Measurements from ENCODE around the gene RAB34. TPM values are rescaled to one million over a fixed set of nuclear protein-coding genes. Genes with fewer than 3 reads are reported as not detected.

Gene RAB34
- total and polyA plus RNA-seq, 9 of the 15 experiments (the other 6 are each of a cell fraction or from before 2014, with no cell fraction given): 0.07 to 3.8 (median 0.46) TPM; not detected in 1

DNA sequence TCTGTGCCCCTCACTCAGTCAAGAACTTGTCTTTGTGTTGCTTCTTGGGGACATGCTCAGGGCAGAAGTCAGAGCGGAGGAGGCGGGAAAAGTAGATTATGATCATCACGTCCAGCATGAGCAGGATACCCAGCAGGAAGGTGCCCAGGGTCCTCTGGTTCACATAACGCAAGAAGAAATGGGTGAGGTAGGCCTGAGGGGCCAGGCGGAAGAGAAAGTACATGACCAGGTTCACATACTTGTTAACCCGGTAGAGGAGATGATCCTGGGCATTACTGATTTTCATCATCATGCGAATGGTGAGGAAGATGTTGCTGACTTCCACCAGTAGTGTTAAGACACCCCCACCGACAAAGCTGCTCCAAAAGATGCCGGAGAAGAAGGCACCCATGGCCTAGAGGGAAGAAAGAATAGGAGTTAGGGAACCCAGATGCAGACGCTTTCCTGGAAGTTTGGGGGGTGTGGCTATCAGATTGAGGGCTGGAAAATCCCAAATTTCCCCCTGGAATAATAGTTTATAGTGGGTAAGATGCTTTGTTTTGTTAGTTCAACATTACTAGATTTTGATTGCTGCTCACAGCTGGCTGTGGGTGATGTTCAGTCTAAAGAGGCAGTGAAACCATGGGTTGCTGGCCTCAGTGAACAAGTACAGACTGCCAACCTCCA, 7.0 kb upstream of the RAB34 start (continued):
- TF ChIP-seq, protein P1, sequence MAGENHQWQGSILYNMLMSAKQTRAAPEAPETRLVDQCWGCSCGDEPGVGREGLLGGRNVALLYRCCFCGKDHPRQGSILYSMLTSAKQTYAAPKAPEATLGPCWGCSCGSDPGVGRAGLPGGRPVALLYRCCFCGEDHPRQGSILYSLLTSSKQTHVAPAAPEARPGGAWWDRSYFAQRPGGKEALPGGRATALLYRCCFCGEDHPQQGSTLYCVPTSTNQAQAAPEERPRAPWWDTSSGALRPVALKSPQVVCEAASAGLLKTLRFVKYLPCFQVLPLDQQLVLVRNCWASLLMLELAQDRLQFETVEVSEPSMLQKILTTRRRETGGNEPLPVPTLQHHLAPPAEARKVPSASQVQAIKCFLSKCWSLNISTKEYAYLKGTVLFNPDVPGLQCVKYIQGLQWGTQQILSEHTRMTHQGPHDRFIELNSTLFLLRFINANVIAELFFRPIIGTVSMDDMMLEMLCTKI (IDR thresholded peaks at IDR 0.05; ENCODE audit: partially characterized antibody): no peak
- TF ChIP-seq ZNF695 (CRISPR knock-in tag; IDR thresholded peaks at IDR 0.05): peak; percentile 7; the same call in 1 of the 2 replicates
- TF ChIP-seq, protein P2, sequence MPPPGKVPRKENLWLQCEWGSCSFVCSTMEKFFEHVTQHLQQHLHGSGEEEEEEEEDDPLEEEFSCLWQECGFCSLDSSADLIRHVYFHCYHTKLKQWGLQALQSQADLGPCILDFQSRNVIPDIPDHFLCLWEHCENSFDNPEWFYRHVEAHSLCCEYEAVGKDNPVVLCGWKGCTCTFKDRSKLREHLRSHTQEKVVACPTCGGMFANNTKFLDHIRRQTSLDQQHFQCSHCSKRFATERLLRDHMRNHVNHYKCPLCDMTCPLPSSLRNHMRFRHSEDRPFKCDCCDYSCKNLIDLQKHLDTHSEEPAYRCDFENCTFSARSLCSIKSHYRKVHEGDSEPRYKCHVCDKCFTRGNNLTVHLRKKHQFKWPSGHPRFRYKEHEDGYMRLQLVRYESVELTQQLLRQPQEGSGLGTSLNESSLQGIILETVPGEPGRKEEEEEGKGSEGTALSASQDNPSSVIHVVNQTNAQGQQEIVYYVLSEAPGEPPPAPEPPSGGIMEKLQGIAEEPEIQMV (tag; conservative IDR thresholded peaks at IDR 0.05; ENCODE audit: low read depth): no peak
- TF ChIP-seq NFIX (CRISPR knock-in tag; IDR thresholded peaks at IDR 0.05; ENCODE audit: low read depth): no peak
- TF ChIP-seq ELF4 (CRISPR knock-in tag; IDR thresholded peaks at IDR 0.05): no peak
- no peak for TF ChIP-seq TAF7 (tag; IDR thresholded peaks at IDR 0.05)
- peak; percentile 77 for TF ChIP-seq POLR2A (conservative IDR thresholded peaks at IDR 0.05)
- TF ChIP-seq, protein P3, sequence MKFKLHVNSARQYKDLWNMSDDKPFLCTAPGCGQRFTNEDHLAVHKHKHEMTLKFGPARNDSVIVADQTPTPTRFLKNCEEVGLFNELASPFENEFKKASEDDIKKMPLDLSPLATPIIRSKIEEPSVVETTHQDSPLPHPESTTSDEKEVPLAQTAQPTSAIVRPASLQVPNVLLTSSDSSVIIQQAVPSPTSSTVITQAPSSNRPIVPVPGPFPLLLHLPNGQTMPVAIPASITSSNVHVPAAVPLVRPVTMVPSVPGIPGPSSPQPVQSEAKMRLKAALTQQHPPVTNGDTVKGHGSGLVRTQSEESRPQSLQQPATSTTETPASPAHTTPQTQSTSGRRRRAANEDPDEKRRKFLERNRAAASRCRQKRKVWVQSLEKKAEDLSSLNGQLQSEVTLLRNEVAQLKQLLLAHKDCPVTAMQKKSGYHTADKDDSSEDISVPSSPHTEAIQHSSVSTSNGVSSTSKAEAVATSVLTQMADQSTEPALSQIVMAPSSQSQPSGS (CRISPR knock-in tag; IDR thresholded peaks at IDR 0.05): no peak
- TF ChIP-seq HMGN3 (IDR thresholded peaks at IDR 0.05; ENCODE audit: borderline replicate concordance, extremely low read depth, insufficient read length, low read depth, low read length): peak; percentile 20
- TF ChIP-seq RUNX1 (IDR thresholded peaks at IDR 0.05; ENCODE audit: low read depth): no peak
- 0 out of 4 replicates have a peak, but pooled peaks of 1 of the 2 experiments have one; percentile 18 for TF ChIP-seq NRF1 (conservative IDR thresholded peaks at IDR 0.05 in 1 of 2, IDR thresholded peaks at IDR 0.05 in 1 of 2)
- TF ChIP-seq, protein P4, sequence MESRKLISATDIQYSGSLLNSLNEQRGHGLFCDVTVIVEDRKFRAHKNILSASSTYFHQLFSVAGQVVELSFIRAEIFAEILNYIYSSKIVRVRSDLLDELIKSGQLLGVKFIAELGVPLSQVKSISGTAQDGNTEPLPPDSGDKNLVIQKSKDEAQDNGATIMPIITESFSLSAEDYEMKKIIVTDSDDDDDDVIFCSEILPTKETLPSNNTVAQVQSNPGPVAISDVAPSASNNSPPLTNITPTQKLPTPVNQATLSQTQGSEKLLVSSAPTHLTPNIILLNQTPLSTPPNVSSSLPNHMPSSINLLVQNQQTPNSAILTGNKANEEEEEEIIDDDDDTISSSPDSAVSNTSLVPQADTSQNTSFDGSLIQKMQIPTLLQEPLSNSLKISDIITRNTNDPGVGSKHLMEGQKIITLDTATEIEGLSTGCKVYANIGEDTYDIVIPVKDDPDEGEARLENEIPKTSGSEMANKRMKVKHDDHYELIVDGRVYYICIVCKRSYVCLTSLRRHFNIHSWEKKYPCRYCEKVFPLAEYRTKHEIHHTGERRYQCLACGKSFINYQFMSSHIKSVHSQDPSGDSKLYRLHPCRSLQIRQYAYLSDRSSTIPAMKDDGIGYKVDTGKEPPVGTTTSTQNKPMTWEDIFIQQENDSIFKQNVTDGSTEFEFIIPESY (CRISPR knock-in tag; IDR thresholded peaks at IDR 0.05): peak; percentile 61; the same call in 1 of the 2 replicates
- no peak for TF ChIP-seq ZNF134 (CRISPR knock-in tag; conservative IDR thresholded peaks at IDR 0.05)
- TF ChIP-seq, protein P5, sequence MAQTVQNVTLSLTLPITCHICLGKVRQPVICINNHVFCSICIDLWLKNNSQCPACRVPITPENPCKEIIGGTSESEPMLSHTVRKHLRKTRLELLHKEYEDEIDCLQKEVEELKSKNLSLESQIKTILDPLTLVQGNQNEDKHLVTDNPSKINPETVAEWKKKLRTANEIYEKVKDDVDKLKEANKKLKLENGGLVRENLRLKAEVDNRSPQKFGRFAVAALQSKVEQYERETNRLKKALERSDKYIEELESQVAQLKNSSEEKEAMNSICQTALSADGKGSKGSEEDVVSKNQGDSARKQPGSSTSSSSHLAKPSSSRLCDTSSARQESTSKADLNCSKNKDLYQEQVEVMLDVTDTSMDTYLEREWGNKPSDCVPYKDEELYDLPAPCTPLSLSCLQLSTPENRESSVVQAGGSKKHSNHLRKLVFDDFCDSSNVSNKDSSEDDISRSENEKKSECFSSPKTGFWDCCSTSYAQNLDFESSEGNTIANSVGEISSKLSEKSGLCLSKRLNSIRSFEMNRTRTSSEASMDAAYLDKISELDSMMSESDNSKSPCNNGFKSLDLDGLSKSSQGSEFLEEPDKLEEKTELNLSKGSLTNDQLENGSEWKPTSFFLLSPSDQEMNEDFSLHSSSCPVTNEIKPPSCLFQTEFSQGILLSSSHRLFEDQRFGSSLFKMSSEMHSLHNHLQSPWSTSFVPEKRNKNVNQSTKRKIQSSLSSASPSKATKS (CRISPR knock-in tag; IDR thresholded peaks at IDR 0.05): peak; percentile 35; the same call in 1 of the 2 replicates
- no peak for TF ChIP-seq BDP1 (IDR thresholded peaks at IDR 0.05; ENCODE audit: insufficient read depth, insufficient read length)
- TF ChIP-seq ZNF436 (CRISPR knock-in tag; IDR thresholded peaks at IDR 0.05): peak; percentile 56
- no peak for TF ChIP-seq TCF7L2 (IDR thresholded peaks at IDR 0.05; ENCODE audit: low read depth, low read length)
- no peak for TF ChIP-seq NCOA2 (IDR thresholded peaks at IDR 0.05; ENCODE audit: partially characterized antibody in 2 of 2)
- no peak for TF ChIP-seq ESRRB (CRISPR knock-in tag; IDR thresholded peaks at IDR 0.05; ENCODE audit: borderline replicate concordance)
- no peak for TF ChIP-seq NR1H2 (CRISPR knock-in tag; IDR thresholded peaks at IDR 0.05)
